Measurements from ENCODE around the gene PLAAT3. TPM values are rescaled to one million over a fixed set of nuclear protein-coding genes. Genes with fewer than 3 reads are reported as not detected.
A peak's percentile ranks its signal among the peaks of the same experiment; 100 is the strongest.
"Not testable (repeated sequence)": the region's sequence is repeated elsewhere in the genome, so short reads cannot be mapped to it uniquely, and the experiment has no call there.

PLAAT3 gene
- total and polyA plus RNA-seq, 2 of the 8 experiments (the other 6 are each of a cell fraction or from before 2014, with no cell fraction given) = 109 to 190 TPM

- H3K4me1 ChIP-seq (replicated peaks in 1 of 4; ENCODE audit: control insufficient read depth in 3 of 4, insufficient read depth in 4 of 4, low read length in 3 of 4) = peaks cover 16 to 31% (median 30%) of the 10 kb centered on the region in 4 experiments; a peak in 6 of 7 replicates
These were observed 85.4 kb downstream of the PLAAT3 start for GRCh38 chr11:63528729-63529278.

More at GRCh38 chr11:63528729-63529278, 85.4 kb downstream of the PLAAT3 start:
- not testable (repeated sequence) for H2BK15ac ChIP-seq (ENCODE audit: low read length); H3K23me2 ChIP-seq (ENCODE audit: low read depth, low read length); H3K9me3 ChIP-seq (ENCODE audit: insufficient read depth in 2 of 2, low read depth in 1 of 2, low read length in 1 of 2); H3K79me1 ChIP-seq (ENCODE audit: low read depth, low read length); H3K79me2 ChIP-seq (ENCODE audit: control insufficient read depth in 1 of 2, insufficient read depth in 2 of 2, low read length in 2 of 2); H3K23ac ChIP-seq (ENCODE audit: insufficient read length); H4K8ac ChIP-seq (ENCODE audit: extremely low read depth, insufficient read depth, low read length); H2AFZ ChIP-seq (ENCODE audit: low read length); FAIRE-seq; DNase-seq (ENCODE audit: low read depth in 1 of 2, low spot score in 2 of 2); H4K20me1 ChIP-seq (replicated peaks in 1 of 2; ENCODE audit: control insufficient read depth in 1 of 2, insufficient read depth in 2 of 2, low read length in 2 of 2); H3K27me3 ChIP-seq (replicated peaks in 1 of 4; ENCODE audit: control insufficient read depth in 3 of 4, extremely low read depth in 1 of 4, insufficient read depth in 3 of 4, low read length in 3 of 4); H3K36me3 ChIP-seq (ENCODE audit: control insufficient read depth in 2 of 4, insufficient read depth in 4 of 4, low read length in 3 of 4)
- H4K91ac ChIP-seq (replicated peaks; ENCODE audit: insufficient read length, low read length) = peak overlapping the region; percentile 81
- peak overlapping the region; percentile 11; the same call in 1 of the 2 replicates for H2AK5ac ChIP-seq (ENCODE audit: low read depth, low read length)
- peak overlapping the region; percentile 71 for H3K14ac ChIP-seq (ENCODE audit: insufficient read length)
- H3K56ac ChIP-seq (replicated peaks; ENCODE audit: insufficient read length, low read depth, low read length) = peak overlapping the region; percentile 2
- H3K4me3 ChIP-seq (ENCODE audit: extremely low read depth in 1 of 4, insufficient read depth in 2 of 4, low read depth in 3 of 4, low read length in 4 of 4) = peak overlapping the region in 1 of 4 experiments; percentile 41; a peak in 1 of 8 replicates
- peak overlapping the region; percentile 35 to 54 for H3K4me2 ChIP-seq (ENCODE audit: insufficient read depth in 1 of 2, low read depth in 2 of 2, low read length in 2 of 2)
- H2BK5ac ChIP-seq (ENCODE audit: low read depth, low read length) = peak overlapping the region; percentile 58
- H3K18ac ChIP-seq (ENCODE audit: extremely low read depth, low read length) = peak overlapping the region; percentile 97
- H3K27ac ChIP-seq (ENCODE audit: low read depth, low read length) = peak overlapping the region; percentile 89
- peak overlapping the region; percentile 39 to 50 (median 43); a peak in 5 of 7 replicates for H3K9ac ChIP-seq (replicated peaks in 1 of 4; ENCODE audit: extremely low read depth in 1 of 4, low read depth in 3 of 4, low read length in 3 of 4)
- H2BK12ac ChIP-seq (ENCODE audit: low read depth, low read length) = peak overlapping the region; percentile 97; the same call in 1 of the 2 replicates
- peak overlapping the region; percentile 21; the same call in 1 of the 2 replicates for H2BK20ac ChIP-seq (ENCODE audit: low read length)
- WGBS, 2 experiments (ENCODE audit: extremely low coverage in 1 of 2, insufficient coverage in 1 of 2, insufficient read length in 1 of 2, insufficient replicate concordance in 2 of 2, low coverage in 1 of 2, low lambda C conversion rate in 2 of 2, missing lambda C conversion rate in 1 of 2) = 0% methylated on average over 1 of the region's 3 CpGs; no CpG with 5 or more reads in 1 of the 2 experiments
- ChIA-PET POLR2A (ENCODE audit: partially characterized antibody) (interaction anchor here (0.7 to 2.2 kb wide), 10 partner anchors 9 to 38 kb away, joined by 3 to 17 read pairs (median 6); partner anchors contain the start of genes LGALS12 and PLAAT5), CTCF (ENCODE audit: partially characterized antibody) (interaction anchor here (1.4 to 1.8 kb wide), 2 partner anchors 17 to 50 kb away, joined by 4 to 10 read pairs; no protein-coding TSS in a partner anchor)
- H4K5ac ChIP-seq (ENCODE audit: insufficient read length, low read depth, low read length) = peak overlapping the region; percentile 85
- H3K4ac ChIP-seq (replicated peaks; ENCODE audit: insufficient read length, low read depth, low read length) = peak overlapping the region; percentile 48
- H2BK120ac ChIP-seq (replicated peaks; ENCODE audit: low read depth, low read length) = peak overlapping the region; percentile 78
